Measurements from ENCODE around the gene TEX51.

DNA sequence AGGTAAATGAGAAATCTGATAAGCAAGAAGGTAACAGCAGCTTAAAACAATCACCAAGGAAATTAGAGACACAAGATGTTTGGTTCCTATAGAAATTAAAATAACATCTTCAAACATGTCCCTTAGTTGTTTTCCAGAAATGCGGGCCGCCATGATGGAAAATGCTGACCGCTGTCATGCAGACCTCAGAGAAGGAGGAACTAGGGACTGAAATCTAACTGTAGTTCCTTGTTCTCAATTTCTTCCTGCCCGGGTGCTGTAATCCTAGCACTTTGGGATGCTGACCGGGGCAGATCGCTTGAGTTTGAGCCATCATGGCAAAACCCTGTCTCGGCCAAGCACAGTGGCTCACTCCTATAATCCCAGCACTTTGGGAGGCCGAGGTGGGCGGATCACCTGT lies 51.1 kb downstream of the TEX51 start:
- TF ChIP-seq, protein P1, sequence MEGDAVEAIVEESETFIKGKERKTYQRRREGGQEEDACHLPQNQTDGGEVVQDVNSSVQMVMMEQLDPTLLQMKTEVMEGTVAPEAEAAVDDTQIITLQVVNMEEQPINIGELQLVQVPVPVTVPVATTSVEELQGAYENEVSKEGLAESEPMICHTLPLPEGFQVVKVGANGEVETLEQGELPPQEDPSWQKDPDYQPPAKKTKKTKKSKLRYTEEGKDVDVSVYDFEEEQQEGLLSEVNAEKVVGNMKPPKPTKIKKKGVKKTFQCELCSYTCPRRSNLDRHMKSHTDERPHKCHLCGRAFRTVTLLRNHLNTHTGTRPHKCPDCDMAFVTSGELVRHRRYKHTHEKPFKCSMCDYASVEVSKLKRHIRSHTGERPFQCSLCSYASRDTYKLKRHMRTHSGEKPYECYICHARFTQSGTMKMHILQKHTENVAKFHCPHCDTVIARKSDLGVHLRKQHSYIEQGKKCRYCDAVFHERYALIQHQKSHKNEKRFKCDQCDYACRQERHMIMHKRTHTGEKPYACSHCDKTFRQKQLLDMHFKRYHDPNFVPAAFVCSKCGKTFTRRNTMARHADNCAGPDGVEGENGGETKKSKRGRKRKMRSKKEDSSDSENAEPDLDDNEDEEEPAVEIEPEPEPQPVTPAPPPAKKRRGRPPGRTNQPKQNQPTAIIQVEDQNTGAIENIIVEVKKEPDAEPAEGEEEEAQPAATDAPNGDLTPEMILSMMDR (IDR thresholded peaks at IDR 0.05; ENCODE audit: low read length) = no peak
- no peak for TF ChIP-seq EZH2 (IDR thresholded peaks at IDR 0.05; ENCODE audit: borderline replicate concordance, low read length)
